A673 (cell line): Measurements from ENCODE around the gene FGF7. TPM values are rescaled to one million over a fixed set of nuclear protein-coding genes. Genes with fewer than 3 reads are reported as not detected.
"Not testable (repeated sequence)": the region's sequence is repeated elsewhere in the genome, so short reads cannot be mapped to it uniquely, and the experiment has no call there.

Source experiments
- BruUV-seq: library from RNA; stranded (reverse); fragments of 400-500 nt; replicated peaks from 2 replicates; lab custom pipeline; 2021; lab: Mats Ljungman, UMichigan
- CTCF ChIA-PET: fragments of 300-600 bp; sonication (Branson Sonifier 250); formaldehyde crosslinking; loops from one replicate; lab custom pipeline; 2022; ENCODE audit warnings: antibody characterized with exemption; lab: Charles Lee
- POLR2A ChIA-PET: fragments of 300-600 bp; sonication (Branson Sonifier 250); formaldehyde crosslinking; loops from one replicate; lab custom pipeline; 2022; ENCODE audit warnings: antibody characterized with exemption; ENCODE audit not compliant: low non-redundant PET; lab: Charles Lee
- DNase-seq: peaks from one replicate; pipeline ENCODE4 v3.0.0-alpha.2; 2015; ENCODE audit warnings: low spot score
- H3K27ac ChIP-seq: fragments of 200-600 bp; sonication (generic); 2 replicates; pipeline ENCODE4 v1.5.1; 2016; ENCODE audit warnings: mixed run types, low read depth, mild to moderate bottlenecking, mixed read lengths, antibody characterized with exemption, low read length; ENCODE audit not compliant: poor library complexity, severe bottlenecking
- H3K27me3 ChIP-seq: fragments of 200-600 bp; sonication (generic); replicated peaks from 2 replicates; pipeline ENCODE4 v1.6.1; 2017; ENCODE audit warnings: mixed run types, low read depth, mild to moderate bottlenecking, mixed read lengths, antibody characterized with exemption, low read length; ENCODE audit not compliant: insufficient read depth, poor library complexity
- H3K36me3 ChIP-seq: fragments of 200-600 bp; sonication (generic); 2 replicates; pipeline ENCODE4 v1.6.1; 2016; ENCODE audit warnings: mixed run types, mild to moderate bottlenecking, mixed read lengths, antibody characterized with exemption, low read length; ENCODE audit not compliant: insufficient read depth, poor library complexity, severe bottlenecking
- H3K4me1 ChIP-seq: fragments of 200-600 bp; sonication (generic); 2 replicates; pipeline ENCODE4 v1.6.1; 2017; ENCODE audit warnings: mixed run types, mild to moderate bottlenecking, mixed read lengths, antibody characterized with exemption, low read length; ENCODE audit not compliant: insufficient read depth, poor library complexity, severe bottlenecking
- H3K4me3 ChIP-seq: fragments of 200-600 bp; sonication (generic); 2 replicates; pipeline ENCODE4 v1.5.1; 2016; ENCODE audit warnings: low read depth, mixed run types, mild to moderate bottlenecking, mixed read lengths, low read length; ENCODE audit not compliant: poor library complexity, severe bottlenecking
- H3K9me3 ChIP-seq: fragments of 200-600 bp; sonication (generic); 2 replicates; pipeline ENCODE4 v1.6.1; 2016; ENCODE audit warnings: mixed run types, low read depth, mild to moderate bottlenecking, mixed read lengths, antibody characterized with exemption, low read length; ENCODE audit not compliant: poor library complexity, severe bottlenecking
- CTCF ChIP-seq: fragments of 300-800, 200-600 bp; sonication (generic); conservative IDR thresholded peaks from 2 replicates; pipeline ENCODE4 v1.5.1; 2017; ENCODE audit warnings: low read depth, mild to moderate bottlenecking, antibody characterized with exemption, low read length, moderate library complexity, mixed read lengths
- EZH2 ChIP-seq: fragments of 200-600 bp; sonication (generic); IDR thresholded peaks from 2 replicates; pipeline ENCODE4 v1.6.1; 2017; ENCODE audit warnings: borderline replicate concordance, low read depth, mild to moderate bottlenecking, mixed read lengths, antibody characterized with exemption, low read length; ENCODE audit not compliant: poor library complexity, severe bottlenecking
- intact Hi-C: fragments of 100-400 bp; cut with micrococcal nuclease; formaldehyde crosslinking; loops from one replicate; pipeline ENCODE4 v1.10.0; 2022; ENCODE audit not compliant: unreplicated experiment
- total RNA-seq: library from RNA; stranded (reverse); gene quantifications from 2 replicates; pipeline ENCODE4 v1.2.3, GENCODE V29; 2021

Gene FGF7
- total RNA-seq, 1 experiment from 2014 or later = not detected

DNA sequence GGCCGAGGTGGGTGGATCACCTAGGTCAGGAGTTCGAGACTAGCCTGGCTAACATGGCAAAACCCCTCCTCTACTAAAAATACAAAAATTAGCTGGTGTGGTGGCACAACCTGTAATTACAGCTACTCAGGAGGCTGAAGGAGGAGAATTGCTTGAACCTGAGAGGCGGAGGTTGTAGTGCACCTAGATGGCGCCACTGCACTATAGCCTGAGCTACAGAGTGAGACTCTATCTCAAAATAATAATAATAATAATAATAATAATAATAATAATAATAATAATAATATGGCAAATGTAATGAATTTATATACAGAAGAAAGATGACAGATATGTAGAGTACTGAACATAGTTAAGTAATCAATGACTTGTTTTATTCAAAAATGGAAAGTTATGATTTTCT is 48.2 kb downstream of the FGF7 start:
- CTCF ChIA-PET = interaction anchor here (1.4 kb wide), 1 partner anchor 532 kb away, joined by 4 read pairs; no protein-coding TSS in a partner anchor
- peak; percentile 49 for TF ChIP-seq CTCF
- H3K27me3 ChIP-seq, BruUV-seq, intact Hi-C loops, H3K4me3 ChIP-seq, H3K27ac ChIP-seq, H3K36me3 ChIP-seq, H3K9me3 ChIP-seq, POLR2A ChIA-PET, H3K4me1 ChIP-seq: not testable (repeated sequence)
- DNase-seq = peak; percentile 5

DNA sequence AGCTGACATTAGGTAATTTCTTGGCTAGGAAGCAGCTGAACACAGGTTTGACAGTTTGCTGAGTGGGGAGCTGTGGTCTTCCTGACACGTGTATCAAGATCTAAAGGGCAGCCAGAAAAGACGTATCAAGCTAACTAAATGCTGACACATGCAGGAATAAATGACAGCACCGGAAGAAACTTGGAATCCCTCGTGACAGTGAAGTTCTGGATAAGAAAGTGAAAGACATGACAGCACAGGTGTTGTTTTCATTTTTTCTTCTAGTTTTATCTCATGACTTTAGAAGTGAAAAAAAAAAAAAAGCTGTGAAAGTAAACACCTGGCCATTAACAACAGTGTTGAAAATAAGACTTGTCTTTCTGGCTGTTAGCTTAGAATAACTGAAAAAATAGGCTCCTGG is 48.7 kb downstream of the FGF7 start:
- H3K27ac ChIP-seq = no peak overlapping the region
- H3K27me3 ChIP-seq = peaks cover 4% of the 10 kb centered on the region
- H3K36me3 ChIP-seq = no peaks in the 10 kb centered on the region
- H3K9me3 ChIP-seq = no peaks in the 10 kb centered on the region
- no peaks in the 10 kb centered on the region for H3K4me1 ChIP-seq
- intact Hi-C loops = no loop called here
- POLR2A ChIA-PET = no interaction called here
- BruUV-seq = no TSS peak
- DNase-seq = no peak
- CTCF ChIA-PET = interaction anchor here (0.6 to 1.4 kb wide), 2 partner anchors 532 to 1626 kb away, joined by 3 to 4 read pairs; no protein-coding TSS in a partner anchor
- no peak for TF ChIP-seq CTCF
- no peak for TF ChIP-seq EZH2
- no peak overlapping the region for H3K4me3 ChIP-seq

DNA sequence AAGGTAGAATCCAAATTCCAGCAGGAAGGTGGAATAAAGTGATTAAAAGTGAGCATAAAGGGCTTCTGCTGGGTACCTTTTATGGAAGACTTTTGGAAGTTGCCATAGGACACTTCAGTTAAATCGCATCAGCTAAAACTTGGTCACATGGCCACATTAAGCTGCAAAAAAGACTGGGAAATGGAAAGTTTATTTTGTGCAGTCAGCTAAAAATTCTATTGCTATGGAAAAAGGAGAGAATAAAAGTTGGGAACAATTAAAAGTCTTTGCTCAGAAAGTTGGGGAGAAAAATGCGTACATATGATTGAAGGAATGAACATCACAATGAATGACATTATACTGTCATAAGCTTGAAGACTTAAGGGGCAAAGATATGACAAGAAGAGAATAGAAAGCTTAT is 49.3 kb downstream of the FGF7 start:
- Histone ChIP-seq H3K27ac (no peak overlapping the region), H3K4me3 (no peak overlapping the region), H3K36me3 (no peaks in the 10 kb centered on the region), H3K27me3 (peaks cover 4% of the 10 kb centered on the region), H3K4me1 (no peaks in the 10 kb centered on the region), H3K9me3 (no peaks in the 10 kb centered on the region)
- intact Hi-C loops = no loop called here
- no peak for DNase-seq
- POLR2A ChIA-PET = no interaction called here
- TF ChIP-seq EZH2 (no peak), CTCF (no peak)
- BruUV-seq = no TSS peak
- CTCF ChIA-PET = interaction anchor here (0.6 kb wide), 1 partner anchor 1626 kb away, joined by 3 read pairs; no protein-coding TSS in a partner anchor
